Measurements from ENCODE around the gene UGT1A8.
"Not testable (repeated sequence)": the region's sequence is repeated elsewhere in the genome, so short reads cannot be mapped to it uniquely, and the experiment has no call there.

Gene UGT1A8

DNA sequence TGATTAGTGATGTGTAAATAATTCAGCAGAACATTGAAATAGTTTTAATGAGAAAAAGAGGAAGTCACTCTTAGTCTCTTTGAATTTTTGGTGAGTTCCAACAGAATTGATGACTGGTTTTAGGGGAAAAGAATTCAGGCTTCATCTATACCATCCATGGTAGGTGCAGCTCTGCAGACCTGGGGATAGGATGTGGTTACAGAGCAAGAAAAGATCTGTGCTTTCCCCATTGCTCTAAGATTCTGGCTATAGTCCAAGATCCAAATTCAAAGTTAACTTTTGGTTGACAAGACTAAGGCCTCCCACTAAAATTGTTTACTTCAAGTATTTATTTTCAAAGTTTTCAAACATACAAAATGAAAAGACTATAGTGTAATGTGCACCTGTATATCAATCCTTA lies 22.4 kb downstream of the UGT1A8 start:
- DNase-seq (ENCODE audit: low spot score): no peak

DNA sequence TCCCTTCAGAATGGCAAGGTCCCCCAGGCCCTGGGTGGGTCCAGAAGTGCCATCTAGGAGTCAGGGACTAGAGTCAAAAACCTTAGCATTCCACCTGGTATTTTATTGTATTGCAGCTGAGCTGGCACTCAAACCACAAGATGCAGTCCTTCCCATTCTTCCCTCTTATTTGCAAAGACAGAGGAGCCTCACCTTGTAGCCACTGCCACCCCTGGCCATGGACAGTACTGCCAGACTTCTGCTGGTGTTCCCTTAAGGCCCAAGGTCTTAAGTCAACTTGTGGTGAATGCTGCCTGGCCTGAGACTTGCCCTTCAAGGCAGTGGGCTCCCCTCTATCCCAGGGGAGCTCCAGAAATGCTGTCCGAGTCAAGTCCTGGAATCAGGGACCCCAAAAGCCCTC lies 25.7 kb downstream of the UGT1A8 start:
- no peak for DNase-seq (ENCODE audit: low spot score)

GRCh38 chr2:233646033-233646432 lies 28.6 kb downstream of the UGT1A8 start:
- DNase-seq (ENCODE audit: low spot score): not testable (repeated sequence)

DNA sequence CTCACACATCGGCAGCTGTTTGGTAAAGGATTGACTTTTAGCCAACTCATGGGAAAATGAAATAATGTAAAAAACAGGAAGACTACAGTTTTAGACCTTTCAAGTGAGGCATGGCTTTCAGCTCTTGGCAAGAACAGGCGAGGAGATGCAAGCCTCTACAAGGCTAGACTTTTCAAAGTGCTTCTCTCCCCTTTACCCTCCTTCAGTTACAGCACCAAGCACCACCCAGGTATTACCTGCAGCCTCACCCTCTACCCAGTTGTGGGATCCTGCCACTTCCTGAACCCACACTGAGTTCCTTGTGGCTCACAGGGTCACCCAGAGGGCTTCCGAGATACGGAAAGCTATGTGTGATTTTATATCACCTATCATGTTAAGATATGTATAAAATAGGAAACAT lies 33.5 kb downstream of the UGT1A8 start:
- no peak for DNase-seq (ENCODE audit: low spot score)

DNA sequence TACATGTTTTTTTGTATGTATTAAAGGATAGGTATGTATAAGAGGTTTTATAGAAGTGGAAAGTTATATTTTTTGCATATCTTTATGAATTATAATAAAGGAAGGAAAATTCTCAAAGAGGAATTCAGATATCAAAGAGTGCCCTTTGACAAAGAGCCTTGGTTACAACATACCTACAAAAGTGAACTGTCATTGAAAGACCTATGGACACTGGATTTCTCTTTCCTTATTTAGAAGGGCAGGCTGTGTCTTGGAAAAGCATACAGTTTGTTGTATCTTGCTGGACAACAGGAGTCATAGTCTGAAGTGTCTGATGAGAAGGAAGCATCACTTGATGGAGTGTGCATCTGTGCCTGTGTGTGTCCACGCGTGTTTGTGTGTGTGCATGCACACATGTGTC lies 34.0 kb downstream of the UGT1A8 start:
- DNase-seq (ENCODE audit: low spot score): no peak

GRCh38 chr2:233654501-233654900 lies 37.1 kb downstream of the UGT1A8 start:
- no peak for DNase-seq (ENCODE audit: low spot score)

DNA sequence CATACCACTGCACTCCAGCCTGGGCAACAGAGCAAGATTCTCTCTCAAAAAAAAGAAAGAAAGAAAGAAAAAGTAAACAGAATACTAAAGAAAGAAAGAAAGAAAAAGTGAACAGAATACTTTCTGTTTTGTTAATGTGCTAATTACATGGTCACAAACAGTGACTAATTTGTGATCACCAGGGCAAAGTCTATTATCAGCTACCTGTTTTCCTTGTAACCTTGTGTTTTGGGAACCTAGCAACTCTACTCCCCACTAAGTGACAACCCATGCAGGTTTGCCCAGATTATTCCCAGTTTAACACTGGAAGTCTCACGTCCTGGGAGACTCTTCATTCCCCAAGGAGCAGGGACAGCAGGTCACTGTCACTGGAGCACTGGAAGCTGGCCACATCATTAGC lies 37.6 kb downstream of the UGT1A8 start:
- no peak for DNase-seq (ENCODE audit: low spot score)

DNA sequence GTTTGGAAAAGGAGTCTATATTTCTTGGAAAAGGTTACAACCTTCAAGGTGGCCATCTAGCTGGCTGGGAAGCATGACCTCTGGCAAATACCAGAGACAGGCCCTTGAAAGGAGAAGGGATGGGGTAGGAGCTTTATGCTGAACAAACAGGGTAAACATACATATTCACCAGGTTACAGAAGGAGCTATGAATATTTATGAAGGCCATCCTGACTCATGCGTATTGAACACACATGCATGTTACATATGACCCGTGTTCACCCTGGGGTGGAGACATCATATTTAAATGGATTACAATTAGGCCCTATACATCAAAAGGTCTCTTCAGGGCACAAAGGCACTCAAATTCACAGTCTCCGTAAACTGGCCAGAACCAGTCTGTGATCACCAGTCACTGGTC lies 38.5 kb downstream of the UGT1A8 start:
- DNase-seq (ENCODE audit: low spot score): not testable (repeated sequence)

DNA sequence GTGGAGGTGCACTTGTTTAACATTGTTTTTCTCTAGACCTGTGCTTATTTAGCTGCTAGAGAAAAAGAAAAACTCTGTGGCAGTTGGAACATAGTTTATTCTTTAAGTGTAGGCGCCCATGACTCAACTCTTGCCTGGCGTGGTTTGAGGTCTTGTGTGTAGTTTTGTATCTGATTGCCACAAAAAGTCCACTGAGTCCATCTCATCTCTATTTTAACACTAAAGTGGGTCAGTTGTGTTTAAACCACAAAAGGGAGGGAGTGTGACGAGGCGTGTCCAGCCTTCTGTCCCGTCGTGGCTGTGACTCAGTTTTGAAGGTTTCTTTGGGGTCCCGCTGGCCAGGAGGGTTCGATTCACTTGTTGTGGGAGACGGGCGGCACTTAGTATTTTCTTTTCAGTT lies 39.0 kb downstream of the UGT1A8 start:
- DNase-seq (ENCODE audit: low spot score): no peak

GRCh38 chr2:233658610-233659009 lies 41.2 kb downstream of the UGT1A8 start:
- no peak for DNase-seq (ENCODE audit: low spot score)

DNA sequence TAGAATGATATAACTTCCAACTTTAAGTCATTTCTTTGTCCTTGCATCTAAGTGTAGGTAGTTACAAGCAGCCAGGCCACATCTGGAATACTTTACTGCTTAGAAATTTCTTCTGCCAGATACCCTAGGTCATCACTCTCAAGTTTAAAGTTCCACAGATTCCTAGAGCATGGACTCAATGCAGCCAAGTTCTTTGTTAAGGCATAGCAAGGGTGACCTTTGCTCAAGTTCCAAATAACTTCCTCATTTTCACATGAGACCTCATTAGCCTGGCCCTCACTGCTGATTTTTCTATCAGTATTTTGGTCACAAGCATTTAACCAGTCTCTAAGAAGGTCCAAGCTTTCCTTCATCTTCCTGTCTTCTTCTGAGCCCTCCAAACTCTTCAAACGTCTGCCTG lies 46.5 kb downstream of the UGT1A8 start:
- DNase-seq (ENCODE audit: low spot score): no peak

DNA sequence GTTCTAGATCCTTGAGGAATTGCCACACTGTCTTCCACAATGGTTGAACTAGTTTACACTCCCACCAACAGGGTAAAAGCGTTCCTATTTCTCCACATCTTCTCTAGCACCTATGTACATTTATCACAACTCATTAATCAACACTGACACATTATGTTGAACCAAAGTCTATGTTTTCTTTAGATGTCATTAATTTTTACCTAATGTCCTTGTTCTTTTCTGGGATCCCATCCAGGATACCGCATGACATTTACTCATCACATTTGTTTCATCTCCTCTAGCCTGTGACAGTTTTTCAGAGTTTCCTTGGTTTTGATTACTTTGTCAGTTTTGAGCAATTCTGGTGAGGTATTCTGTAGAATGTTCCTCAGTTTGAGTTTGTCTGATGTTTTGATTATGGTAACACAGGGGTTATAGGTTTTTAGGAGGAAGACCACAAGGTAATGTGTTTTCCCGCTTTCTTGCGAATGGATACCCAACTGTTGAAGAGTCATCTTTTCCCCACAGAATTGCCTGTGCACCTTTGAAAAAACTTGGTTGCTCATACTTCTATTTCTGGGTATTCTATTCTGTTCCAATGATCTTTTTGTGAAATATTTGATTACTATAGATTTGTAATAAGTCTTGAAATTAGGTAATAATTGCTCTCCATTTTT lies 51.3 kb downstream of the UGT1A8 start:
- no peak for DNase-seq (ENCODE audit: low spot score)

DNA sequence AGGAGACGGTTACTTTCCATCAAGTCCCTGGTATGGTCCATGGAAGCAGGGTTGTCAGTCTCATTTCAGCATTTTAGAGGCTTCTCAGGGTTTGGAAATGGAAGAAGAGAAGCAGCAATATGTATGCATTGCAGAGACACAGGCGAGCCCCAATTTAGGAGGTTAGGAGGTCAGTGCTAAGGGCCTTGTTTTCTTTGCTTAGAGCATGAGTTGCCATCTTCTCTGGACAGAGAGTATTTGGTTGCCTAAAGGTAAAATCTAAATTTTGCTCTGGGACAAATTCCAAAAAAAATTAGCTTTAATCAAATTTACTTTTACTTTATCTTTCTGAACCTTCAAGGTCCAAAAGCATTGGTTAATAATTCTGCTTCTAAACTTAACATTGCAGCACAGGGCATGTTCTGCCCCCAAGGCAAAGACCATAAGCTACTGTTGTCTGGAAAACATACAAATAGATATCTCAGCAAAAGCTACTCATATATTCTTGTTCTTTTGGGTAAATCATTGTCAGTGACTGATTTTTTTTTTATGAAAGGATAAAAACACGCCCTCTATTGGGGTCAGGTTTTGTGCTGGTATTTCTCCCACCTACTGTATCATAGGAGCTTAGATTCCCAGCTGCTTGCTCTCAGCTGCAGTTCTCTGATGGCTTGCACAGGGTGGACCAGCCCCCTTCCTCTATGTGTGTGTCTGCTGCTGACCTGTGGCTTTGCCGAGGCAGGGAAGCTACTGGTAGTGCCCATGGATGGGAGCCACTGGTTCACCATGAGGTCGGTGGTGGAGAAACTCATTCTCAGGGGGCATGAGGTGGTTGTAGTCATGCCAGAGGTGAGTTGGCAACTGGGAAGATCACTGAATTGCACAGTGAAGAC lies 54.1 kb downstream of the UGT1A8 start, which contains the start of gene UGT1A9:
Gene UGT1A9, plus strand, starts transcription at position 609 of the 872 bp plus-strand sequence. Its CDS starts 37 bp downstream, at position 646.
- DNase-seq (ENCODE audit: low spot score): no peak

GRCh38 chr2:233672886-233673285 lies 55.5 kb downstream of the UGT1A8 start:
- DNase-seq (ENCODE audit: low spot score): no peak

DNA sequence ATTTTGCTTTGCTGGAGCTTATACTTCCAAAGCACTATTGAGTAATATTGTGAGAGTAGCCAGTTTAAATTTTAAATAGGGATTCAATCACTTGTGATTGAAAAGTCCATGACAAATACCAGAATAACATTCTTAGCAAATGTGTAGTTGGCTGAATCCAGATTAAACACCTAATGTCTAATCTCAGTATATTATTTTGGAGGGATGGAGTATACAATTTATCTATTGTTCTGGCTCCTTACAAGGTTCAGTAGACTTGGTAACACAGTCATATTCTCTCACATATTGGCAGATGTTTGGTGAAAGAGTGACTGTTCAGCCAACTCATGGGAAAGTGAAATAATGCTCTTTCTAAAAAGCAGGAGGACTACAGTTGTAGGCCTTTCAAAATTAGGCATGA lies 56.5 kb downstream of the UGT1A8 start:
- no peak for DNase-seq (ENCODE audit: low spot score)

DNA sequence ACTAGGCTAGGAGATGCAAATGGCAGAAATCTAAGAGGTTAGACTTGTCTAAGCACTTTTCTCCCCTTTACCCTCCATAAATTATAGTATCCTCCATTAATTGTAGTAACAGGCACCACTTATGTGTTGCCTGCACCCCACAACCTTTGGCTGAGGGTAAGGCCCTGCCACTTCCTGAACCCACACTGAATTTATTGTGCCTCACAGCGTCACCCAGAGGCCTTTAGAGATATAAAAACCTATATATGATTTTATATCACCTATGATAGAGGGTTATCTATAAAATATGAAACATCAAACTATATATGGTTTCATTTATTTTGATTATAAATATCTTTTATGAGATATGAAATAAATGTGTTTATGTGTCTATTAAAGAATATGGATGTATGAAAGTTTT lies 56.9 kb downstream of the UGT1A8 start:
- no peak for DNase-seq (ENCODE audit: low spot score)

DNA sequence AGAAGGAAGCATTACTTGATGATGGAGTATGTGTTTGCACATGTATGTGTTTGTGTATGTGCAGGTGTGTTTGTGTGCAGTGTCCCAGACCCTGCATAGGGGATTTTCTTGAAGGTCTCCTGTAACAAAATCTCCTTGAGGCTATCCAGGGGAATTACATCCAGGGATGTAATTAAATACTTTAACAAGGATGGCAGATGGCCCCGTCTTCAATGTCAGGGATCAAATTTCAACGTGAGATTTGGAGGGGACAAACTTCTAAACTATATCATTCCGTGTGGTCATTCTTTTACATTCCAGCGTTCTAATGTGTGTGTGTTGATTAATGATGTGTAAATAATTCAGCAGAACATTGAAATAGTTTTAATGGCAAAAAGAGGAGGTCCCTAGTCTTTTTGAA lies 57.6 kb downstream of the UGT1A8 start:
- DNase-seq (ENCODE audit: low spot score): no peak

- DNase-seq (ENCODE audit: low spot score): no peak
Measured at GRCh38 chr2:233676046-233676445, 58.6 kb downstream of the UGT1A8 start.

- no peak for DNase-seq (ENCODE audit: low spot score)
Measured at GRCh38 chr2:233679196-233679595, 61.8 kb downstream of the UGT1A8 start.

GRCh38 chr2:233680361-233681045 lies 63.1 kb downstream of the UGT1A8 start:
- DNase-seq (ENCODE audit: low spot score): no peak

- no peak for DNase-seq (ENCODE audit: low spot score)
Measured at GRCh38 chr2:233681521-233682099, 64.2 kb downstream of the UGT1A8 start, which contains the start of gene UGT1A7. Gene UGT1A7, plus strand, starts transcription at chr2:233681901. Its CDS starts 37 bp downstream, at chr2:233681938.

DNA sequence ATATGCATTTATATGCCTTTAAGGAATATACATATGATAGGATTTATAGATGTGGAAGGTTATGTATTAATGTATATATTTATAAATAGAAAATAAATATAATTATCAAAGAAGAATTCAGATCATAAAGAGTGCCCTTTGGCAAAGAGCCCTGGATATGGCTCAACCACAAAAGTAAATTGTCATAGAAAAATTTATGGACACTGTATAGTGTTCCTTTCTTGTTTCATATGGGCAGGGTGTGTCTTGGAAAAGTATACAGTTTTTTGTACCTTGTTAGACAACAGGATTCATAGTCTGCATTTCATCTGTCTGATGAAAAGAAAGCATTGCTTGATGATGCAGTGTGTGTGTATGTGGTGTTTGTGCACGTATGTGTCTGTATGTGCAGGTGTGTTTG lies 67.2 kb downstream of the UGT1A8 start:
- no peak for DNase-seq (ENCODE audit: low spot score)
